GM12878 (cell line): ENCODE data around the gene SMIM13. TPM values are rescaled to one million over a fixed set of nuclear protein-coding genes. Genes with fewer than 3 reads are reported as not detected.

ENCODE experiments used
- ATAC-seq: fragments of 200-7000 bp; cut with Tn5 transposase; 3 replicates; pipeline ENCODE4 v1.9.1; 2020; ENCODE audit warnings: mild to moderate bottlenecking, moderate library complexity
- BruUV-seq: library from RNA; stranded (reverse); fragments of 400-500 nt; replicated peaks from 2 replicates; lab custom pipeline; 2021; lab: Mats Ljungman, UMichigan
- CTCF ChIA-PET: fragments of 300-600 bp; sonication (Branson Sonifier 250); formaldehyde crosslinking; extraction: SDS; loops from one replicate; lab custom pipeline; 2021; ENCODE audit warnings: inconsistent platforms; lab: Yijun Ruan, JAX
- POLR2A ChIA-PET: fragments of 350-600 bp; formaldehyde crosslinking; extraction: SDS; loops from one replicate; lab custom pipeline; 2021; ENCODE audit warnings: inconsistent platforms; lab: Charles Lee
- RAD21 ChIA-PET: fragments of 300-600 bp; sonication (Branson Sonifier 250); formaldehyde crosslinking; loops from one replicate; lab custom pipeline; 2023; ENCODE audit warnings: antibody characterized with exemption; ENCODE audit not compliant: unreplicated experiment; lab: Charles Lee
- SMC1A ChIA-PET: fragments of 300-600 bp; sonication (Branson Sonifier 250); formaldehyde crosslinking; loops from one replicate; lab custom pipeline; 2023; ENCODE audit not compliant: unreplicated experiment, uncharacterized antibody; lab: Charles Lee
- DNase-seq: peaks from one replicate; pipeline ENCODE4 v3.0.0-alpha.2; 2011; ENCODE audit warnings: low read depth, low spot score
- FAIRE-seq: peaks from 3 replicates; lab custom pipeline; 2011; peaks lifted over from hg19 to GRCh38; lab: Jason Lieb, UNC
- H2AFZ ChIP-seq: 2 replicates; pipeline ENCODE4 v1.6.0; 2011; ENCODE audit warnings: low read depth, low read length, control low read depth; ENCODE audit not compliant: control insufficient read depth
- H3K27ac ChIP-seq: 2 replicates; pipeline ENCODE4 v1.5.1; 2011; ENCODE audit warnings: control low read depth; ENCODE audit not compliant: control insufficient read depth, insufficient read depth
- H3K27me3 ChIP-seq, 2 experiments: replicated peaks in 1 of 2; 2 replicates each; pipeline versions ENCODE4 v1.6.0 to v1.6.1; 2011; ENCODE audit warnings: low read length in 1 of 2; ENCODE audit not compliant: control insufficient read depth in 2 of 2, insufficient read depth in 2 of 2
- H3K36me3 ChIP-seq, 2 experiments: 2 replicates each; pipeline ENCODE4 v1.5.1; 2011; ENCODE audit warnings: low read length in 1 of 2; ENCODE audit not compliant: control insufficient read depth in 2 of 2, insufficient read depth in 2 of 2
- H3K4me1 ChIP-seq: 2 replicates; pipeline ENCODE4 v1.6.1; 2011; ENCODE audit warnings: mild to moderate bottlenecking, low read length, moderate library complexity, mixed read lengths; ENCODE audit not compliant: control insufficient read depth, insufficient read depth
- H3K4me2 ChIP-seq: 2 replicates; pipeline ENCODE4 v1.6.0; 2011; ENCODE audit warnings: control low read depth; ENCODE audit not compliant: control insufficient read depth, insufficient read depth
- H3K4me3 ChIP-seq: fragments of 200-600 bp; sonication (generic); 2 replicates; pipeline ENCODE4 v1.5.1; 2016
- H3K79me2 ChIP-seq: 2 replicates; pipeline ENCODE4 v1.6.0; 2011; ENCODE audit warnings: low read length; ENCODE audit not compliant: control insufficient read depth, insufficient read depth
- H3K9ac ChIP-seq: 2 replicates; pipeline ENCODE4 v1.8.0; 2011; ENCODE audit warnings: low read length, control low read depth, mixed read lengths; ENCODE audit not compliant: control insufficient read depth, insufficient read depth
- H3K9me3 ChIP-seq: replicated peaks from 3 replicates; pipeline ENCODE4 v1.5.1; 2011; ENCODE audit warnings: mild to moderate bottlenecking, low read length; ENCODE audit not compliant: control insufficient read depth, insufficient read depth
- H4K20me1 ChIP-seq: 2 replicates; pipeline ENCODE4 v1.6.0; 2011; ENCODE audit not compliant: control insufficient read depth, insufficient read depth
- ATF3 ChIP-seq: IDR thresholded peaks from 2 replicates; pipeline ENCODE4 v1.6.1; 2011; ENCODE audit warnings: low read depth, mild to moderate bottlenecking, low read length, moderate library complexity, borderline replicate concordance; ENCODE audit errors: extremely low read depth
- BACH1 ChIP-seq: fragments of 450-650 bp; IDR thresholded peaks from 2 replicates; pipeline ENCODE4 v1.6.1; 2017; ENCODE audit warnings: mild to moderate bottlenecking, borderline replicate concordance
- BCL11A ChIP-seq: IDR thresholded peaks from 2 replicates; pipeline ENCODE4 v1.6.1; 2011; ENCODE audit warnings: low read depth, low read length
- BMI1 ChIP-seq: fragments of 450-650 bp; IDR thresholded peaks from 2 replicates; pipeline ENCODE4 v1.6.1; 2016; ENCODE audit warnings: mild to moderate bottlenecking, moderate library complexity, borderline replicate concordance
- NKRF ChIP-seq: fragments of 450-650 bp; conservative IDR thresholded peaks from 2 replicates; pipeline ENCODE4 v1.6.1; 2017; ENCODE audit warnings: mild to moderate bottlenecking, moderate library complexity
- POLR2AphosphoS5 ChIP-seq: IDR thresholded peaks from 2 replicates; pipeline ENCODE4 v1.6.1; 2011; ENCODE audit warnings: mild to moderate bottlenecking, low read length, inconsistent platforms
- RAD51 ChIP-seq: fragments of 450-650 bp; IDR thresholded peaks from 2 replicates; pipeline ENCODE4 v1.6.1; 2016; ENCODE audit warnings: moderate library complexity, mild to moderate bottlenecking, inconsistent platforms
- RBBP5 ChIP-seq: fragments of 200-600 bp; sonication (generic); conservative IDR thresholded peaks from 2 replicates; pipeline ENCODE4 v1.6.1; 2016
- SIX5 ChIP-seq: IDR thresholded peaks from 2 replicates; pipeline ENCODE4 v1.6.1; 2011; ENCODE audit warnings: mild to moderate bottlenecking, low read depth, low read length, moderate library complexity; ENCODE audit not compliant: severe bottlenecking
- SREBF2 ChIP-seq: IDR thresholded peaks from 2 replicates; pipeline ENCODE4 v1.6.1; 2012; ENCODE audit warnings: mild to moderate bottlenecking, low read length
- WGBS: methylation state at CpG from one replicate; pipeline ENCODE4 v1.1.6; 2016; ENCODE audit warnings: low lambda C conversion rate; ENCODE audit not compliant: insufficient replicate concordance, insufficient coverage; ENCODE audit errors: missing lambda C conversion rate; 5-methylcytosine and 5-hydroxymethylcytosine counted together
- in situ Hi-C: fragments of 300-500 bp; cut with MboI; formaldehyde crosslinking; loops from 9 replicates; pipeline ENCODE4 v1.14.3; 2018; ENCODE audit warnings: mixed read lengths
- intact Hi-C: fragments of 100-400 bp; cut with micrococcal nuclease; formaldehyde crosslinking; loops from one replicate; pipeline ENCODE4 v1.14.2; 2022; ENCODE audit not compliant: unreplicated experiment
- polyA plus RNA-seq, 11 experiments: library from polyadenylated mRNA; depleted of rRNA in 4 of 11; unstranded in 6 of 11; stranded (reverse) in 5 of 11; fragments of >200 nt; fragmentation: Nextera tagmentation in 4 of 11; fragmentation: Illumina TruSeq in 1 of 11; extraction: Ambion mirVana in 4 of 11; extraction: Trizol in 1 of 11; gene quantifications; 1 replicate in 1 of 11; 2 replicates in 10 of 11; pipeline versions ENCODE4 v1.2.1 to v1.2.3, GENCODE V29; 2011 to 2016; ENCODE audit warnings: inconsistent platforms in 2 of 11, missing spikeins in 2 of 11, low read depth in 1 of 11
- total RNA-seq, 4 experiments: library from RNA; depleted of rRNA in 3 of 4; stranded (reverse); fragments of >200 nt in 3 of 4; fragmentation: Illumina TruSeq in 1 of 4; extraction: Trizol in 1 of 4; gene quantifications; 2 replicates each; pipeline versions ENCODE4 v1.2.1 to v1.2.3, GENCODE V29; 2013 to 2021

The SMIM13 gene
- total and polyA plus RNA-seq, 10 of the 15 experiments (the other 5 are each of a cell fraction or from before 2014, with no cell fraction given): 2.0 to 8.5 (median 4.7) TPM

GRCh38 chr6:11069760-11070159 is 23.9 kb upstream of the SMIM13 start:
- no peaks in the 10 kb centered on the region for H3K9me3 ChIP-seq
- intact Hi-C loops: loop anchor here (1.0 to 5.0 kb wide), 4 partner anchors 115 to 592 kb away; no protein-coding TSS in a partner anchor
- DNase-seq (no peak), FAIRE-seq (no peak), ATAC-seq (no peak)
- no peaks in the 10 kb centered on the region for H3K79me2 ChIP-seq
- TF ChIP-seq RBBP5: no peak
- no peak for TF ChIP-seq NKRF
- no peak for TF ChIP-seq BACH1
- no peak for TF ChIP-seq SIX5
- no peak for TF ChIP-seq ATF3
- TF ChIP-seq POLR2AphosphoS5: no peak
- TF ChIP-seq BMI1: no peak
- TF ChIP-seq BCL11A: no peak
- TF ChIP-seq RAD51: no peak
- TF ChIP-seq SREBF2: no peak
- H3K9ac ChIP-seq: no peak overlapping the region
- in situ Hi-C loops: loop anchor here (5.0 to 10.0 kb wide), 2 partner anchors 112 to 595 kb away; no protein-coding TSS in a partner anchor
- BruUV-seq: no TSS peak
- H3K4me2 ChIP-seq: no peak overlapping the region
- 50% methylated on average over 2 of the region's 2 CpGs for WGBS
- H3K4me1 ChIP-seq: no peaks in the 10 kb centered on the region
- ChIA-PET CTCF (interaction anchor here (1.0 to 5.3 kb wide), 14 partner anchors 10 to 591 kb away, joined by 3 to 114 read pairs (median 10); no protein-coding TSS in a partner anchor), RAD21 (interaction anchor here (0.5 to 3.6 kb wide), 7 partner anchors 74 to 591 kb away, joined by 3 to 28 read pairs (median 8); no protein-coding TSS in a partner anchor), POLR2A (no interaction called here), SMC1A (interaction anchor here (0.6 to 4.2 kb wide), 10 partner anchors 12 to 885 kb away, joined by 3 to 85 read pairs (median 4); no protein-coding TSS in a partner anchor)
- no peaks in the 10 kb centered on the region for H3K27me3 ChIP-seq
- H2AFZ ChIP-seq: no peak overlapping the region
- no peak overlapping the region for H3K4me3 ChIP-seq
- no peak overlapping the region for H3K27ac ChIP-seq
- H3K36me3 ChIP-seq: no peaks in the 10 kb centered on the region
- H4K20me1 ChIP-seq: no peaks in the 10 kb centered on the region
